ENCODE measurements around the gene TM7SF3. TPM values are rescaled to one million over a fixed set of nuclear protein-coding genes. Genes with fewer than 3 reads are reported as not detected.

The TM7SF3 gene
- total RNA-seq, 4 donors from 2014 or later = 38.6 to 123 (median 47.5) TPM

DNA sequence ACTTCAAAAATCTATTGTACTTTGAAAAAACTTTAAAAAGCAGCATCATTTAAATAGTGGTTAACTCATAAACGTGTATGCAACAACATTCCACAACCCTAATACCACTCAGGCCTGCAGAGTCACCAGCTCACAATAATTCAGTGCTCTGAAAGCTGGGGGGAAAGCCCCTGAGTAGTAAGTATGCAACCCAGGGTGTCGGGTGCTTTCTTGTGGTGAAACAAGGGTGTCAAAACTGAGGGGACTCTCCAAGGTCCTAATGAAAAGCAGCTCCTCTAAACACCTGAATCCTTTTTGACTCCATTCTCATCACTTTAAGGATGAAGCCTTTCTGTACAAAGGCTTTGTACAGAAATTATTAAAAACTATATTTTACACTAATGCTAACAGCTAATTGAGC, 42.2 kb downstream of the TM7SF3 start:
- H3K4me1 ChIP-seq = no peaks in the 10 kb centered on the region
- H3K9me3 ChIP-seq = no peaks in the 10 kb centered on the region
- WGBS, 2 donors (ENCODE audit: low coverage in 1 of 2) = 54 to 57% methylated on average over 1 to 2 of the region's 2 CpGs
- H3K4me3 ChIP-seq = no peak overlapping the region
- in situ Hi-C loops (cut with MboI; ENCODE audit: low pct_ligation_motif_present in 1 of 4, low pct_unique_long_range_greater_than_20kb in 1 of 4, low sequenced_read_pairs in 3 of 4) (no loop called here), intact Hi-C loops (cut with DNase I; ENCODE audit: low total_unique reads) (no loop called here)
- peaks cover 0 to 16% (median 6%) of the 10 kb centered on the region in 4 donors for H3K36me3 ChIP-seq
- no peaks in the 10 kb centered on the region for H3K27me3 ChIP-seq
- H3K27ac ChIP-seq = no peak overlapping the region
- no peak for DNase-seq
- TF ChIP-seq POLR2AphosphoS5 (IDR thresholded peaks at IDR 0.05) (no peak), EP300 (IDR thresholded peaks at IDR 0.05; ENCODE audit: low read depth) (no peak), POLR2A (IDR thresholded peaks at IDR 0.05) (no peak)
- TF ChIP-seq, protein P1, sequence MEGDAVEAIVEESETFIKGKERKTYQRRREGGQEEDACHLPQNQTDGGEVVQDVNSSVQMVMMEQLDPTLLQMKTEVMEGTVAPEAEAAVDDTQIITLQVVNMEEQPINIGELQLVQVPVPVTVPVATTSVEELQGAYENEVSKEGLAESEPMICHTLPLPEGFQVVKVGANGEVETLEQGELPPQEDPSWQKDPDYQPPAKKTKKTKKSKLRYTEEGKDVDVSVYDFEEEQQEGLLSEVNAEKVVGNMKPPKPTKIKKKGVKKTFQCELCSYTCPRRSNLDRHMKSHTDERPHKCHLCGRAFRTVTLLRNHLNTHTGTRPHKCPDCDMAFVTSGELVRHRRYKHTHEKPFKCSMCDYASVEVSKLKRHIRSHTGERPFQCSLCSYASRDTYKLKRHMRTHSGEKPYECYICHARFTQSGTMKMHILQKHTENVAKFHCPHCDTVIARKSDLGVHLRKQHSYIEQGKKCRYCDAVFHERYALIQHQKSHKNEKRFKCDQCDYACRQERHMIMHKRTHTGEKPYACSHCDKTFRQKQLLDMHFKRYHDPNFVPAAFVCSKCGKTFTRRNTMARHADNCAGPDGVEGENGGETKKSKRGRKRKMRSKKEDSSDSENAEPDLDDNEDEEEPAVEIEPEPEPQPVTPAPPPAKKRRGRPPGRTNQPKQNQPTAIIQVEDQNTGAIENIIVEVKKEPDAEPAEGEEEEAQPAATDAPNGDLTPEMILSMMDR (IDR thresholded peaks at IDR 0.05) = no peak

DNA sequence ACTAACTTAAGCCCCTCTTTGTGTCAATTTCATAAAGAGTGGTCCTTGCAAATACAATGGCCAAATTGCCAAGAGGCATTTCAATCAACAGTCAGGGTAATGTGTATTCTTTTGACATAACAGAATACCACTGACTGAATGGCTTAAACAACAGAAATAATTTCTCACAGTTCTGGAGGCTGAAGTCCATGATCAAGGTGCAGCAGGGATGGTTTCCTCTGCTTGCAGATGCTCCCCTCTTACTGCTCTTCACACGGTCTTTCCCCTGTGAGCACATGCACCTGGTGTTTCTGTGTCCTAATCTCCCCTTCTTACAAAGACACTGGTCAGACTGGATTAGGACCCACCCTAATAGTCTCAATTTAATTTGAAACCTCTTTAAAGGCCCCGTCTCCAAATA, 44.0 kb downstream of the TM7SF3 start:
- no peak for TF ChIP-seq EP300 (IDR thresholded peaks at IDR 0.05; ENCODE audit: low read depth)
- TF ChIP-seq POLR2AphosphoS5 (IDR thresholded peaks at IDR 0.05) = no peak
- TF ChIP-seq POLR2A (IDR thresholded peaks at IDR 0.05) = no peak
- TF ChIP-seq, protein P1 (IDR thresholded peaks at IDR 0.05) = no peak
- Histone ChIP-seq H3K4me1 (no peaks in the 10 kb centered on the region), H3K36me3 (peaks cover 0 to 21% (median 7%) of the 10 kb centered on the region in 4 donors), H3K27ac (no peak overlapping the region), H3K9me3 (no peaks in the 10 kb centered on the region), H3K4me3 (no peak overlapping the region), H3K27me3 (no peaks in the 10 kb centered on the region)
- in situ Hi-C loops (cut with MboI; ENCODE audit: low pct_ligation_motif_present in 1 of 4, low pct_unique_long_range_greater_than_20kb in 1 of 4, low sequenced_read_pairs in 3 of 4) = no loop called here
- 95 to 100% methylated on average over 1 to 2 of the region's 2 CpGs for WGBS, 2 donors (ENCODE audit: low coverage in 1 of 2)
- no peak for DNase-seq
- intact Hi-C loops (cut with DNase I; ENCODE audit: low total_unique reads) = no loop called here

DNA sequence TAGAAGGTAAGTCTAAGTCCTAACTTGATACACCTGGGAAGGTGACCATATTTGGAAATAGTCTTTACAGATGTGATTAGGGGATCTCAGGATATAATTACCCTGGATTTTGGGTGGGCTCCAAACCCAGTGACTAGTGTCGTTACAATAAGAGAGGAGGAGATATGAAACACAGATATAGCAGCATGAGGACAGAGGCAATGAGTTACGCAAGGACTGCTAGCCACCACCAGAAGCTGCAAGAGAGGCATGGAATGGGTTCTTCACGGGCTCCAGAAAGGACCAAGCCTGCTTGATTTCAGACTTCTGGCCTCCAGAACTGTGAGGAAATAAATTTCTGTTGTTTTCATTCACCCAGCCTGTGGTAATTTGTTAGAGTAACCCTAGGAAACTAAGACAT, 47.3 kb downstream of the TM7SF3 start:
- Histone ChIP-seq H3K36me3 (peaks cover 0 to 24% (median 2%) of the 10 kb centered on the region in 4 donors), H3K9me3 (no peaks in the 10 kb centered on the region), H3K27me3 (no peaks in the 10 kb centered on the region), H3K4me1 (no peaks in the 10 kb centered on the region), H3K4me3 (no peak overlapping the region), H3K27ac (no peak overlapping the region)
- intact Hi-C loops (cut with DNase I; ENCODE audit: low total_unique reads) = no loop called here
- TF ChIP-seq POLR2A (IDR thresholded peaks at IDR 0.05) (no peak), POLR2AphosphoS5 (IDR thresholded peaks at IDR 0.05) (no peak), EP300 (IDR thresholded peaks at IDR 0.05; ENCODE audit: low read depth) (no peak)
- TF ChIP-seq, protein P1 (IDR thresholded peaks at IDR 0.05) = no peak
- in situ Hi-C loops (cut with MboI; ENCODE audit: low pct_ligation_motif_present in 1 of 4, low pct_unique_long_range_greater_than_20kb in 1 of 4, low sequenced_read_pairs in 3 of 4) = no loop called here
- DNase-seq = no peak
- WGBS, 2 donors (ENCODE audit: low coverage in 1 of 2) = 96 to 100% methylated on average over 2 to 3 of the region's 3 CpGs

DNA sequence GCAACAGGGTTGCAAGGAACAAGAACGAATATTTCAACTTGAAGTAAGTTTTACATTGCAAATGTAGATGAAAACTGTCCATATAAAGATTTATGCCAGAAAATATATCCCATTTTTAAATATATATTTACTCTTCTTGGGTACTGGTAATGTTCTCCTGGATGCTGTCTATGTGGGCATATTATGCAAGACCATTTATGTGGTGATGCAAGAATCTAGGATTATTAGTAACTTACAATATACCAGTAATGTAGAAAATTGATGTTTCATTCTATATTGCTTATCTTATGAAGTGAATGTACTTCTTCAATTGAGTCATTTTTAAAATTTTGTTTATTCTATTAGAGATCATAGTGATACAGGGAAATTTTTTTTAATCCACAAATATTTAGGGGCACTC, 50.8 kb downstream of the TM7SF3 start:
- no peak for DNase-seq
- intact Hi-C loops (cut with DNase I; ENCODE audit: low total_unique reads) (no loop called here), in situ Hi-C loops (cut with MboI; ENCODE audit: low pct_ligation_motif_present in 1 of 4, low pct_unique_long_range_greater_than_20kb in 1 of 4, low sequenced_read_pairs in 3 of 4) (no loop called here)
- Histone ChIP-seq H3K4me1 (no peaks in the 10 kb centered on the region), H3K27ac (no peak overlapping the region), H3K4me3 (no peak overlapping the region), H3K36me3 (peaks cover 0 to 38% (median 2%) of the 10 kb centered on the region in 4 donors), H3K9me3 (no peaks in the 10 kb centered on the region), H3K27me3 (no peaks in the 10 kb centered on the region)
- WGBS, 2 donors (ENCODE audit: low coverage in 1 of 2) = 93 to 100% methylated on average over 1 of the region's 1 CpG
- TF ChIP-seq POLR2A (IDR thresholded peaks at IDR 0.05) (no peak), POLR2AphosphoS5 (IDR thresholded peaks at IDR 0.05) (no peak), EP300 (IDR thresholded peaks at IDR 0.05; ENCODE audit: low read depth) (no peak)
- TF ChIP-seq, protein P1 (IDR thresholded peaks at IDR 0.05) = no peak

All from transverse colon (tissue), 4 donors.